ENCODE results near the gene SCP2. TPM values are rescaled to one million over a fixed set of nuclear protein-coding genes. Genes with fewer than 3 reads are reported as not detected.

SCP2 gene
- total RNA-seq, 1 experiment from 2014 or later = 56.4 TPM

DNA sequence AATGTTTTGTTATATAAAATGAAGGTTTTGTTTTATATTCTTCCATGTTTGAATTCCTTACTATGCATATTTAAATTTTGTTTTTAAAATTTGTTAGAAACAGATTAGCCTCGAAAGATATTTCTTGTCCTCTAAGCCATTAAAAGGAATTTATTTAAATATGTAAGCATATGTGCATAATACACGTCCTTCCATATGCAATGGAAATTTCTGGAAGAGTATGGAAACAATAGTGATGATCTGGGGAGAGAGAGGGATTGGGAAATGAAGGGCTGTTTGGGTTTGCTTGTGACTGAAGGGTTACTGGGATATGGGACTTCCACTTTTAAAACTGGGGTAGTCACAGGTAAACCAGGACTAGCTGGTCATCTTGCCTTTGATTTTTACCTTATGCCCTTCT, 26.7 kb upstream of the SCP2 start:
- no peak for ATAC-seq
- H3K4me3 Mint-ChIP-seq = no peak overlapping the region
- peak overlapping the region; percentile 66; the same call in 1 of the 2 replicates for H3K27ac Mint-ChIP-seq
- POLR2A ChIA-PET = no interaction called here
- CTCF ChIA-PET = interaction anchor here (1.0 kb wide), 1 partner anchor 27 kb away, joined by 4 read pairs; the partner anchor contains the start of gene SCP2
- H3K9me3 Mint-ChIP-seq = no peaks in the 10 kb centered on the region
- H3K36me3 Mint-ChIP-seq = peaks cover 6% of the 10 kb centered on the region; the same call in 1 of the 2 replicates
- no peaks in the 10 kb centered on the region for H3K27me3 Mint-ChIP-seq (ENCODE audit: low read depth)
- TF ChIP-seq ZNF396 (CRISPR knock-in tag; IDR thresholded peaks at IDR 0.05; ENCODE audit: borderline replicate concordance) (no peak), MYBL2 (CRISPR knock-in tag; IDR thresholded peaks at IDR 0.05) (no peak), TEAD1 (CRISPR knock-in tag; IDR thresholded peaks at IDR 0.05) (no peak), ZNF138 (CRISPR knock-in tag; conservative IDR thresholded peaks at IDR 0.05) (no peak), ZSCAN18 (CRISPR knock-in tag; IDR thresholded peaks at IDR 0.05) (no peak), OVOL2 (CRISPR knock-in tag; IDR thresholded peaks at IDR 0.05; ENCODE audit: borderline replicate concordance) (no peak), IRF2 (CRISPR knock-in tag; IDR thresholded peaks at IDR 0.05; ENCODE audit: borderline replicate concordance, low read depth) (no peak), E2F5 (CRISPR knock-in tag; IDR thresholded peaks at IDR 0.05) (no peak), ZNF423 (CRISPR knock-in tag; IDR thresholded peaks at IDR 0.05) (no peak), NR2C2 (CRISPR knock-in tag; IDR thresholded peaks at IDR 0.05) (no peak), ATF6 (CRISPR knock-in tag; IDR thresholded peaks at IDR 0.05) (no peak), CBFB (CRISPR knock-in tag; IDR thresholded peaks at IDR 0.05; ENCODE audit: low read depth) (no peak), USF2 (CRISPR knock-in tag; IDR thresholded peaks at IDR 0.05) (no peak), PRDM15 (CRISPR knock-in tag; IDR thresholded peaks at IDR 0.05) (no peak), ZNF317 (CRISPR knock-in tag; IDR thresholded peaks at IDR 0.05; ENCODE audit: borderline replicate concordance, low read depth) (no peak), SMAD3 (CRISPR knock-in tag; IDR thresholded peaks at IDR 0.05; ENCODE audit: borderline replicate concordance) (no peak), TEAD4 (CRISPR knock-in tag; IDR thresholded peaks at IDR 0.05) (no peak)
- TF ChIP-seq, protein P1, sequence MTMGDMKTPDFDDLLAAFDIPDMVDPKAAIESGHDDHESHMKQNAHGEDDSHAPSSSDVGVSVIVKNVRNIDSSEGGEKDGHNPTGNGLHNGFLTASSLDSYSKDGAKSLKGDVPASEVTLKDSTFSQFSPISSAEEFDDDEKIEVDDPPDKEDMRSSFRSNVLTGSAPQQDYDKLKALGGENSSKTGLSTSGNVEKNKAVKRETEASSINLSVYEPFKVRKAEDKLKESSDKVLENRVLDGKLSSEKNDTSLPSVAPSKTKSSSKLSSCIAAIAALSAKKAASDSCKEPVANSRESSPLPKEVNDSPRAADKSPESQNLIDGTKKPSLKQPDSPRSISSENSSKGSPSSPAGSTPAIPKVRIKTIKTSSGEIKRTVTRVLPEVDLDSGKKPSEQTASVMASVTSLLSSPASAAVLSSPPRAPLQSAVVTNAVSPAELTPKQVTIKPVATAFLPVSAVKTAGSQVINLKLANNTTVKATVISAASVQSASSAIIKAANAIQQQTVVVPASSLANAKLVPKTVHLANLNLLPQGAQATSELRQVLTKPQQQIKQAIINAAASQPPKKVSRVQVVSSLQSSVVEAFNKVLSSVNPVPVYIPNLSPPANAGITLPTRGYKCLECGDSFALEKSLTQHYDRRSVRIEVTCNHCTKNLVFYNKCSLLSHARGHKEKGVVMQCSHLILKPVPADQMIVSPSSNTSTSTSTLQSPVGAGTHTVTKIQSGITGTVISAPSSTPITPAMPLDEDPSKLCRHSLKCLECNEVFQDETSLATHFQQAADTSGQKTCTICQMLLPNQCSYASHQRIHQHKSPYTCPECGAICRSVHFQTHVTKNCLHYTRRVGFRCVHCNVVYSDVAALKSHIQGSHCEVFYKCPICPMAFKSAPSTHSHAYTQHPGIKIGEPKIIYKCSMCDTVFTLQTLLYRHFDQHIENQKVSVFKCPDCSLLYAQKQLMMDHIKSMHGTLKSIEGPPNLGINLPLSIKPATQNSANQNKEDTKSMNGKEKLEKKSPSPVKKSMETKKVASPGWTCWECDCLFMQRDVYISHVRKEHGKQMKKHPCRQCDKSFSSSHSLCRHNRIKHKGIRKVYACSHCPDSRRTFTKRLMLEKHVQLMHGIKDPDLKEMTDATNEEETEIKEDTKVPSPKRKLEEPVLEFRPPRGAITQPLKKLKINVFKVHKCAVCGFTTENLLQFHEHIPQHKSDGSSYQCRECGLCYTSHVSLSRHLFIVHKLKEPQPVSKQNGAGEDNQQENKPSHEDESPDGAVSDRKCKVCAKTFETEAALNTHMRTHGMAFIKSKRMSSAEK (CRISPR knock-in tag; IDR thresholded peaks at IDR 0.05; ENCODE audit: borderline replicate concordance) = no peak
- TF ChIP-seq, protein P2, sequence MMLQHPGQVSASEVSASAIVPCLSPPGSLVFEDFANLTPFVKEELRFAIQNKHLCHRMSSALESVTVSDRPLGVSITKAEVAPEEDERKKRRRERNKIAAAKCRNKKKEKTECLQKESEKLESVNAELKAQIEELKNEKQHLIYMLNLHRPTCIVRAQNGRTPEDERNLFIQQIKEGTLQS (CRISPR knock-in tag; conservative IDR thresholded peaks at IDR 0.05) = no peak
- DNase-seq (ENCODE audit: low spot score) = no peak
- peaks cover 28% of the 10 kb centered on the region for H3K4me1 Mint-ChIP-seq
